ENCODE data around the gene CSH2. TPM values are rescaled to one million over a fixed set of nuclear protein-coding genes. Genes with fewer than 3 reads are reported as not detected.
"Not testable (repeated sequence)": the region's sequence is repeated elsewhere in the genome, so short reads cannot be mapped to it uniquely, and the experiment has no call there.

The CSH2 gene
- total and polyA plus RNA-seq, 8 donors, result not detected

DNA sequence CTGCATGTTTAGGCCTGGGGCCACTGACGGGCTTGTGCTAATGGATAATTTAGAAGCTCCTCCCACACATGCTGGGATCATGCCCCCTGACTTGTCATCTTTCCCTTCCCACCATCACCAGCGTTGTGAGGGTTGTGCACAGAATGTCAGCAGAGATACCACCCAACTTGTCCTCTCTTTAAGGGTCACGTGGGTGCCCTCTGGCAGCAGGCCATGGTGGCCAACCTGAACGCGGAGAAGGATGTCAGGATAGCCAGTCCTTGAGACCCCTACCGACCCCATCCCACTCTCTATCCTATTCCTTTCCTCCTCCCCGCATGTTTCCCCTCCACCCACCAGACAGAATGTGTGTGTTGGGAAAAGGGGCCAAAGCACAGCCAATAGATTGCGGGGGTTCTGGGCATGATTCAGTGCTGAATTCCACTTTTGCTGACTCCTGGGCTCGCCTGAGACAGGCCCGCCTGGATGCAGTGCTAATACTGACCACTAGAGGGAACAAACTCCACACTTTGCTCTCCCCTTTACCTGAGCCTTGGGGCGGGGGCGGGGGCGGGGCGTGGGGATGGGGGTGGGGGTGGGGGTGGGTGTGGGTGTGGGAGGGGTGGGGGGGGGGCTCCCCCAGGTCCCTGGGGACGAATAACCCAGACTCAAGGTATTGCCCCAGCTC is 8.6 kb upstream of the CSH2 start, which contains the start of gene GH2:
TSS of gene GH2 (minus strand) at position 10 of the 667 bp plus-strand sequence. CDS start 143 bp downstream, outside the sequence.
- Histone ChIP-seq H3K4me1 (no peaks in the 10 kb centered on the region), H3K36me3 (no peaks in the 10 kb centered on the region), H3K4me3 (no peak within 1 kb of the TSS), H3K27ac (no peak within 1 kb of the TSS), H3K27me3 (peaks cover 0 to 3% (median 0%) of the 10 kb centered on the region in 3 donors), H3K9me3 (no peaks in the 10 kb centered on the region)
- WGBS, 5 donors, result 35 to 47% (median 38%) methylated on average over 11 to 15 of the region's 15 CpGs
- intact Hi-C loops (cut with DNase I; ENCODE audit: low total_unique reads), result no loop called here
- peak; percentile 55 to 73 for DNase-seq
- TF ChIP-seq, protein P1, sequence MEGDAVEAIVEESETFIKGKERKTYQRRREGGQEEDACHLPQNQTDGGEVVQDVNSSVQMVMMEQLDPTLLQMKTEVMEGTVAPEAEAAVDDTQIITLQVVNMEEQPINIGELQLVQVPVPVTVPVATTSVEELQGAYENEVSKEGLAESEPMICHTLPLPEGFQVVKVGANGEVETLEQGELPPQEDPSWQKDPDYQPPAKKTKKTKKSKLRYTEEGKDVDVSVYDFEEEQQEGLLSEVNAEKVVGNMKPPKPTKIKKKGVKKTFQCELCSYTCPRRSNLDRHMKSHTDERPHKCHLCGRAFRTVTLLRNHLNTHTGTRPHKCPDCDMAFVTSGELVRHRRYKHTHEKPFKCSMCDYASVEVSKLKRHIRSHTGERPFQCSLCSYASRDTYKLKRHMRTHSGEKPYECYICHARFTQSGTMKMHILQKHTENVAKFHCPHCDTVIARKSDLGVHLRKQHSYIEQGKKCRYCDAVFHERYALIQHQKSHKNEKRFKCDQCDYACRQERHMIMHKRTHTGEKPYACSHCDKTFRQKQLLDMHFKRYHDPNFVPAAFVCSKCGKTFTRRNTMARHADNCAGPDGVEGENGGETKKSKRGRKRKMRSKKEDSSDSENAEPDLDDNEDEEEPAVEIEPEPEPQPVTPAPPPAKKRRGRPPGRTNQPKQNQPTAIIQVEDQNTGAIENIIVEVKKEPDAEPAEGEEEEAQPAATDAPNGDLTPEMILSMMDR (IDR thresholded peaks at IDR 0.05), result peak in 3 of 7 experiments; percentile 48 to 78 (median 68)
- TF ChIP-seq EP300 (IDR thresholded peaks at IDR 0.05), result no peak

DNA sequence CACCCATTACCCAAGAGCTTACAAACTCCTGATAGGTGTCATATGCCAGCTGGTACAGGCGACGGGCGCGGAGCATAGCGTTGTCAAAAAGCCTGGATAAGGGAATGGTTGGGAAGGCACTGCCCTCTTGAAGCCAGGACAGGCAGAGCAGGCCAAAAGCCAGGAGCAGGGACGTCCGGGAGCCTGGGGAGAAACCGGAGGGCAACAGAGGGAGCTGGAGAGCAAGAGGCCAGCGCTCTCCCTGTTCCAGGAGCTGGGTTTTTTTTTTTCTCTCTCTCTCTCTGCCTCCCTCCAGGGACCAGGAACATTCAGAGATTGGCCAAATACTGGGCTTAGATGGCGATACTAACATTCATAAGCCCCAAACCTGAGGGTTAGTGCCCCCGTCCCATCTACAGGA is 7.9 kb upstream of the CSH2 start:
- H3K4me3 ChIP-seq; H3K27me3 ChIP-seq; H3K27ac ChIP-seq; H3K9me3 ChIP-seq; intact Hi-C loops (cut with DNase I; ENCODE audit: low total_unique reads); H3K36me3 ChIP-seq; H3K4me1 ChIP-seq: not testable (repeated sequence)
- peak in 1 of 2 donors; percentile 21 for DNase-seq
- WGBS, 5 donors, result 44 to 59% (median 57%) methylated on average over 11 of the region's 11 CpGs

DNA sequence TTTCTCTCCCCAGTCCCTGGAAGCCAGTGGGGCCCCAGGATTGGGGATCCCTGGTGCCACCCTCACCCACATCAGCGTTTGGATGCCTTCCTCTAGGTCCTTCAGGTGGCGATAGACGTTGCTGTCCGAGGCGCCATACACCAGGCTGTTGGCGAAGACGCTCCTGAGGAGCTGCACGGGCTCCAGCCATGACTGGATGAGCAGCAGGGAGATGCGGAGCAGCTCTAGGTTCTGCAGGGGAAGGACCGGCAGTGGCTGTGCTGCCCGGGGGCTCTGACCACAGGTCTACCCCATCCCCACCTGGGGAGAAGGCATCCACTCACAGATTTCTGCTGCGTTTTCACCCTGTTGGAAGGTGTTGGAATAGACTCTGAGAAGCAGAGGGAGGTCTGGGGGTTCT is 7.2 kb upstream of the CSH2 start:
- Histone ChIP-seq H3K27me3 (peaks cover 0 to 8% (median 0%) of the 10 kb centered on the region in 3 donors), H3K36me3 (no peaks in the 10 kb centered on the region), H3K27ac (no peak overlapping the region), H3K4me3 (no peak overlapping the region), H3K4me1 (no peaks in the 10 kb centered on the region), H3K9me3 (no peaks in the 10 kb centered on the region)
- TF ChIP-seq POLR2AphosphoS5 (IDR thresholded peaks at IDR 0.05), result no peak
- intact Hi-C loops (cut with DNase I; ENCODE audit: low total_unique reads), result no loop called here
- WGBS, 5 donors, result 69 to 85% (median 84%) methylated on average over 9 to 12 of the region's 12 CpGs
- DNase-seq, result no peak

DNA sequence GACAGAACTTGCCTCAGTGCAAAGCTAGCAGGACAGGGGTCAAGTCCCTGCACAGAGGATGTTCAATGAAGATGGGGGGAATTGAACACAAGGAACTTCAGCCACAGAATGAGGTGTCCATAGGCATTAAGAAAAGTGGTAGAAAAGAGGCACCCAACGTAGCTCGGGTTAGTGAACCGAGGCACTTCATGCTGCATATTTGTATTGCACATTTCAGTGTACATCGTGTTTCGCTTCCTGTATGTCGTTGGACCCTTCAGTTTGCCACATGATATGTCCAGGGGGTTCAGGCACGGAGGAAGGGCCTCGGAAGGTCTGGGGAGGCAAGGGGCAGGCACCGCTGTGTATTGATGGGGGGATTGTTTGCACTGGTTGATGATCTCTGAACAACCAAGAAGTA is 4.9 kb upstream of the CSH2 start:
- H3K4me3 ChIP-seq; H3K27me3 ChIP-seq; H3K4me1 ChIP-seq; H3K9me3 ChIP-seq; DNase-seq; H3K36me3 ChIP-seq; H3K27ac ChIP-seq; intact Hi-C loops (cut with DNase I; ENCODE audit: low total_unique reads): not testable (repeated sequence)
- WGBS, 5 donors, result 80 to 90% (median 86%) methylated on average over 9 of the region's 9 CpGs

DNA sequence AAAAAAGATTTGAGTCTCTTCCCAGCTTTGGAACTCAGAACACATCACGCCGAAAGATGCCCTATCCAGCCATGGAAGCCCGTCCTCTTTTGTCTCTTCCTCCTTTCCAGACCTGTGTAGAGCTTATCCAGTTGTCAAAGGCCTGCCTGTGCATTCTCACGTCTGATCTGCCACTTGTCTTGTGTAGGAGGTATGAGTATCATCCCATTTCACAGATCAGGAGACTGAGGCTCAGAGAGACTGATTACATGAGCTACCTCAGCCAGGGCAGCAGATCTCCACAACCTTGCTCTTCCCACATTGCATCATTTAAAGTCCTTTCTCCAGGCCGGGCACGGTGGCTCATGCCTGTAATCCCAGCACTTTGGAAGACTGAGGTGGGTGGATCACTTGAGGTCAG is 1.2 kb upstream of the CSH2 start:
- H3K4me3 ChIP-seq; intact Hi-C loops (cut with DNase I; ENCODE audit: low total_unique reads); DNase-seq; H3K4me1 ChIP-seq; H3K27me3 ChIP-seq; H3K27ac ChIP-seq; H3K9me3 ChIP-seq; H3K36me3 ChIP-seq: not testable (repeated sequence)
- 79 to 87% (median 83%) methylated on average over 6 of the region's 6 CpGs for WGBS, 5 donors

DNA sequence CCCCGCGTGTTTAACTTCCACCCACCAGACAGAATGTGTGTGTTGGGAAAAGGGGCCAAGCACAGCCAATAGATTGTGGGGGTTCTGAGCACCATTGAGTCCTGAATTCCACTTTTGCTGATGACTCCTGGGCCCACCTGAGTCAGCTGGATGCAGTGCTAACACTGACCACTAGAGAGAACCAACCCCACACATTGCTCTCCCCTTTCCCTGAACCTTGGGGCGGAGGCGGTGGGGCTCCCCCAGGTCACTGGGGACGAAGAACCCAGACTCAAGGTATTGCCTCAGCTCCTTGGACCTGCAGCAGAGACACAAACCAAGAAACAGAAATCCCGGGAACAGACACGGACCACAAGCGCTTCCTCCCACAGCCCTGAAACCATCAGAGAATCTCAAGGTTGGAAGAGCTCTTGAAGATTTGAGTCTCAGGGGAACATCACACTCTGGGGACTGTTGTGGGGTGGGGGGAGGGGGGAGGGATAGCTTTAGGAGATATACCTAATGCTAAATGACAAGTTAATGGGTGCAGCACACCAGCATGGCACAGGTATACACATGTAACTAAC is 667 bp upstream of the CSH2 start:
- H3K9me3 ChIP-seq; H3K27me3 ChIP-seq; H3K4me3 ChIP-seq; H3K36me3 ChIP-seq; H3K27ac ChIP-seq; intact Hi-C loops (cut with DNase I; ENCODE audit: low total_unique reads); H3K4me1 ChIP-seq; DNase-seq: not testable (repeated sequence)
- 78 to 89% (median 81%) methylated on average over 3 to 7 of the region's 8 CpGs for WGBS, 5 donors

DNA sequence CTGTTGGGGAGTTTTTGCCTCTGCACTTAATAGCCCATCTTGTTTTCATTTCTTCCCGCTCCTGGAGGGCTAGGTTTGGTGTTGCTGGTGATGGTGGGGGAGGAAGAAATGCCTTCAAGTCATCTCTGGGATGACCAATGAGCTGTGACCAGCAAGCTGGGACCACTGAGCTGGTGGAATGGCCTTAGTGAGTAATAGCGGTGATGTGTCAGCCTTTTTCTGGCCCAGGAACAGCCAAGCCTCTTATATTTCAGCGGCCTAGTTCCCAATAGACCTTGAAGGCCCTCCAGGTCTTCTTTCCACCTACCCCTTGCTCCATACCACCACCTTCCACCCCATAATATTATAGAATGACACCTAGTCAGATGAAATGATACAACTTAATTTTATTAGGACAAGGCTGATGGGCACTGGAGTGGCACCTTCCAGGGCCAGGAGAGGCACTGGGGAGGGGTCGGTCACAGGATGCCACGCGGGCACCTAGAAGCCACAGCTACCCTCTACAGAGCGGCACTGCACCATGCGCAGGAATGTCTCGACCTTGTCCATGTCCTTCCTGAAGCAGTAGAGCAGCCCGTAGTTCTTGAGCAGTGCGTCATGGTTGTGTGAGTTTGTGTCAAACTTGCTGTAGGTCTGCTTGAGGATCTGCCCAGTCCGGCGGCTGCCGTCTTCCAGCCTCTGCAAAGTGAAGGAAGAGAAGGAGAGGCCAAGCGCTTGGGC is 1.7 kb downstream of the CSH2 start:
- intact Hi-C loops (cut with DNase I; ENCODE audit: low total_unique reads); H3K27ac ChIP-seq; H3K4me1 ChIP-seq; H3K9me3 ChIP-seq; DNase-seq; H3K4me3 ChIP-seq; H3K27me3 ChIP-seq; H3K36me3 ChIP-seq: not testable (repeated sequence)
- 91 to 97% (median 94%) methylated on average over 11 to 15 of the region's 15 CpGs for WGBS, 5 donors

DNA sequence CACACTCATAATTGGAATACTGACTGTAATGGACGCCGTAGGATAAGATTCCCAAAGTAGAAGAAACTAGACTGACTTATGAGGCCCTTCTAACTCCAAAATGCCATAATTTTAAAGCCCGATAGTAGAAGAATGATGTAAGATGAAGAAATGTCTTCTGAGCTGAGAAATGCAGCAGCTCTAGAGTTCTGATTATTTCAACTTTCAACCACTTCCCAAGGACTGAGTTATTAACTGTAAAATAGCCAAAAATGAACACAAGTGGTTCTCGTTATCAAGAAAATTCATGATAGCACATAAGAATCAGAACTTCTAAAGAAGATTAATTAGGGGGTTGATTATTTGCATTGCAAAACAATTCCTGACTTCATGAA is 3.2 kb downstream of the CSH2 start:
- DNase-seq; H3K27ac ChIP-seq; H3K27me3 ChIP-seq; intact Hi-C loops (cut with DNase I; ENCODE audit: low total_unique reads); H3K9me3 ChIP-seq; H3K36me3 ChIP-seq; H3K4me1 ChIP-seq; H3K4me3 ChIP-seq: not testable (repeated sequence)
- 84 to 93% (median 92%) methylated on average over 4 of the region's 4 CpGs for whole genome bisulfite sequencing, 5 donors

DNA sequence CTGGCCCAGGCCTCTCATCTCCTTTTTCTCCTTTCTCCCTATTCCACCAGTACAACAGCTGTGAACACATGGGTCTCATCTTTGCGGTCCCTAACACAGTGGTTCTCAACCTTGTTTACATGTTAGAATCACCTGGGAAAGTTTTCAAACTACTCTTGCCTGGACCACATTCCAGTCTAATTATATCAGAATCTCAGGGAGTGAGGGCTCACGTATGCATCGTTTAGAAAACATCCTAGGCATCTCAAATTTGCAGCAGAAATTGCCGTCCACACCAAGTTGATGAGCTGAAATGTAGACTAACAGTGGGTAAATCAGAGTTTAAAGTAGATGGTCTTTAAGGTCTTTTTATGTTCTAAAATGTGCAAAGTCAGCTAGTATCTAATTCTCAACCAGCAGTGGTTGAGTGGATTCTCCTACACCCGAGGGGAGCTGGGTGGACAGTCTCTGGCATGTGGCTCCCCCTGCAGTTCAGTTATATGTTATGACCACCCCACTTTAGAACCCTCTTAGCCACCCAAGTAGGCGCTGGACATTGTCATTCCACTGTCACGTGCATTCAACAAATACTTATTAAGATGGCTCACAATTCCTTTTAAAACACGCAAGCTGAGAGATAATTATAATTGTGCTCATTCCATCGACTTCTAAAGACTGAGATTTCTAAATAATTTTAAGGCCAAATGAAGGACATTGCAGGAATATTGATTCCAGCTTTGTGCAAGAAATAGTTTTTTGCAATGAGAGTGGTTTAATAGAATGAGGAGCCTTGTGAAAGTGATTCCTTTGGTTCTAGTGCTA is 3.8 kb downstream of the CSH2 start:
- H3K36me3 ChIP-seq; H3K9me3 ChIP-seq; intact Hi-C loops (cut with DNase I; ENCODE audit: low total_unique reads); H3K27ac ChIP-seq; H3K4me3 ChIP-seq; H3K27me3 ChIP-seq; DNase-seq; H3K4me1 ChIP-seq: not testable (repeated sequence)
- 51 to 65% (median 59%) methylated on average over 9 of the region's 9 CpGs for WGBS, 5 donors

DNA sequence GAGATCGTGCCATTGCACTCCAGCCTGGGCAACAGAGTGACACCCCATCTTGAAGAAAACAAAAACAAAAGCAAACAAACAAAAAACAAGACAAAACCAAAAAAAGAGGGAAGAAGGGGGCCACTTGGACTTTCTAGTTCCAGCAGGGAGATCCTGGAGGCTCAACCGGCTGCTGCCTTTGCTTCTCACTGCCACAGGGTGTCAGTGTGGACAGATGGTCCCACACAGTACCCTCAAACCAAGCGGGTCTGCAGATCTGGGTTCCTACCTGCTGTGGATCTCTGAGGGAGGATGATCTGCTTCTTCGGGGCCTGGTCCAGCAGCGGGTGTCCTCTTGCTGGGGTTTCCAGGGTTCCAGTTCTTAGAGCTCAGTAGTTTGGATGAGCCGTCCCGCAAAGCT is 6.9 kb downstream of the CSH2 start:
- H3K4me3 ChIP-seq; H3K27me3 ChIP-seq; DNase-seq; intact Hi-C loops (cut with DNase I; ENCODE audit: low total_unique reads); H3K4me1 ChIP-seq; H3K36me3 ChIP-seq; H3K9me3 ChIP-seq; H3K27ac ChIP-seq: not testable (repeated sequence)
- 51 to 80% (median 75%) methylated on average over 5 to 7 of the region's 7 CpGs for WGBS, 5 donors
